HepG2 (cell line): ENCODE measurements around the gene FNDC7. TPM values are rescaled to one million over a fixed set of nuclear protein-coding genes. Genes with fewer than 3 reads are reported as not detected.

ENCODE experiments used
- ATF7 ChIP-seq, 2 experiments: fragments of 450-650 bp in 1 of 2; sonication (generic) in 1 of 2; formaldehyde crosslinking in 1 of 2; IDR thresholded peaks; 2 replicates each; pipeline versions ENCODE4 v1.4.0 to v1.6.1; 2016 to 2020; ENCODE audit warnings: antibody characterized with exemption in 1 of 2, mild to moderate bottlenecking in 1 of 2, missing genetic modification reagents in 1 of 2
- FOXC1 ChIP-seq: sonication (generic); formaldehyde crosslinking; IDR thresholded peaks from 2 replicates; pipeline ENCODE4 v1.8.0; 2022; ENCODE audit warnings: mild to moderate bottlenecking, missing genetic modification reagents, borderline replicate concordance
- FOXO1 ChIP-seq: sonication (generic); formaldehyde crosslinking; IDR thresholded peaks from 2 replicates; pipeline ENCODE4 v1.4.0; 2020; ENCODE audit warnings: missing genetic modification reagents
- GATA4 ChIP-seq: sonication (generic); IDR thresholded peaks from 2 replicates; pipeline ENCODE4 v1.6.1; 2016; ENCODE audit warnings: antibody characterized with exemption, low read depth, borderline replicate concordance
- GLI4 ChIP-seq: sonication (generic); formaldehyde crosslinking; IDR thresholded peaks from 2 replicates; pipeline ENCODE4 v1.5.1; 2020; ENCODE audit warnings: missing genetic modification reagents, mild to moderate bottlenecking, moderate library complexity, borderline replicate concordance
- HBP1 ChIP-seq: IDR thresholded peaks from 2 replicates; pipeline ENCODE4 v1.6.1; 2016; ENCODE audit warnings: low read depth, control low read depth
- HOXA9 ChIP-seq: sonication (generic); formaldehyde crosslinking; IDR thresholded peaks from 2 replicates; pipeline ENCODE4 v1.8.1; 2022; ENCODE audit warnings: missing genetic modification reagents, mild to moderate bottlenecking, moderate library complexity, borderline replicate concordance
- IKZF4 ChIP-seq: sonication (generic); formaldehyde crosslinking; IDR thresholded peaks from 2 replicates; pipeline ENCODE4 v1.5.1; 2020; ENCODE audit warnings: borderline replicate concordance, mild to moderate bottlenecking, low read depth, missing genetic modification reagents; ENCODE audit errors: not compliant biosample characterization
- KDM3A ChIP-seq: IDR thresholded peaks from 2 replicates; pipeline ENCODE4 v1.6.1; 2018; ENCODE audit warnings: low read depth, missing compliant biosample characterization
- KLF11 ChIP-seq: IDR thresholded peaks from 2 replicates; pipeline ENCODE4 v1.6.1; 2016; ENCODE audit warnings: missing compliant biosample characterization
- MLX ChIP-seq: IDR thresholded peaks from 2 replicates; pipeline ENCODE4 v1.6.1; 2016
- NFYC ChIP-seq: IDR thresholded peaks from 2 replicates; pipeline ENCODE4 v1.6.1; 2016; ENCODE audit warnings: missing genetic modification reagents, missing compliant biosample characterization
- RFX3 ChIP-seq: IDR thresholded peaks from 2 replicates; pipeline ENCODE4 v1.6.1; 2016; ENCODE audit warnings: missing biosample characterization, missing genetic modification reagents
- SAFB2 ChIP-seq: sonication (generic); formaldehyde crosslinking; IDR thresholded peaks from 2 replicates; pipeline ENCODE4 v1.5.1; 2020; ENCODE audit warnings: missing genetic modification reagents, low read depth, mild to moderate bottlenecking, borderline replicate concordance
- SNAPC5 ChIP-seq: sonication (generic); formaldehyde crosslinking; IDR thresholded peaks from 2 replicates; pipeline ENCODE4 v1.8.1; 2023; ENCODE audit warnings: mild to moderate bottlenecking, missing genetic modification reagents, borderline replicate concordance
- ZNF280B ChIP-seq: sonication (generic); formaldehyde crosslinking; IDR thresholded peaks from 2 replicates; pipeline ENCODE4 v1.5.0; 2020; ENCODE audit warnings: missing genetic modification reagents, mild to moderate bottlenecking, borderline replicate concordance
- ZNF362 ChIP-seq: sonication (generic); formaldehyde crosslinking; IDR thresholded peaks from 2 replicates; pipeline ENCODE4 v1.4.0; 2020; ENCODE audit warnings: missing genetic modification reagents, mild to moderate bottlenecking, borderline replicate concordance
- ZNF430 ChIP-seq: sonication (generic); formaldehyde crosslinking; IDR thresholded peaks from 2 replicates; pipeline ENCODE4 v1.9.0; 2021; ENCODE audit warnings: mild to moderate bottlenecking, missing genetic modification reagents
- ZNF468 ChIP-seq: sonication (generic); formaldehyde crosslinking; IDR thresholded peaks from 2 replicates; pipeline ENCODE4 v1.8.0; 2022; ENCODE audit warnings: mild to moderate bottlenecking, moderate library complexity, missing genetic modification reagents
- ZNF543 ChIP-seq: sonication (generic); formaldehyde crosslinking; IDR thresholded peaks from 2 replicates; pipeline ENCODE4 v1.4.0; 2020; ENCODE audit warnings: mild to moderate bottlenecking, missing genetic modification reagents
- ZNF784 ChIP-seq: sonication (generic); formaldehyde crosslinking; IDR thresholded peaks from 2 replicates; pipeline ENCODE4 v1.5.1; 2020; ENCODE audit warnings: missing genetic modification reagents, mild to moderate bottlenecking, borderline replicate concordance
- polyA plus RNA-seq, 8 experiments: library from polyadenylated mRNA; depleted of rRNA in 3 of 8; stranded (reverse) in 7 of 8; unstranded in 1 of 8; fragments of >200 nt; fragmentation: Illumina TruSeq in 4 of 8; extraction: Trizol in 4 of 8; gene quantifications; 2 replicates each; pipeline versions ENCODE4 v1.2.1 to v1.2.3, GENCODE V29; 2011 to 2016; ENCODE audit warnings: low read depth in 4 of 8, missing spikeins in 1 of 8, mixed read lengths in 1 of 8; ENCODE audit not compliant: insufficient read depth in 1 of 8
- total RNA-seq, 5 experiments: library from RNA; depleted of rRNA; stranded (reverse); fragments of >200 nt; fragmentation: Illumina TruSeq; extraction: Trizol; gene quantifications; 2 replicates each; pipeline ENCODE4 v1.2.3, GENCODE V29; 2016; ENCODE audit warnings: low read depth in 1 of 5
- TF ChIP-seq, protein P1 (sequence below): sonication (generic); formaldehyde crosslinking; IDR thresholded peaks from 2 replicates; pipeline ENCODE4 v1.4.0; 2020; ENCODE audit warnings: mild to moderate bottlenecking, missing genetic modification reagents

Gene FNDC7
- total and polyA plus RNA-seq, 2 of the 13 experiments (the other 11 are each of a cell fraction or from before 2014, with no cell fraction given), result 0.03 TPM; not detected in 1

- no peak; the same call in 1 of the 2 replicates for TF ChIP-seq ZNF280B
- TF ChIP-seq ZNF362, result 0 out of 2 replicates have a peak, but pooled peaks have one; percentile 36
- TF ChIP-seq SAFB2 (CRISPR knock-in tag), result no peak
- peak; percentile 71; the same call in 1 of the 2 replicates for TF ChIP-seq GLI4
- no peak for TF ChIP-seq ZNF543 (CRISPR knock-in tag)
- TF ChIP-seq SNAPC5, result no peak
- TF ChIP-seq MLX (CRISPR knock-in tag), result 0 out of 2 replicates have a peak, but pooled peaks have one; percentile 15
- TF ChIP-seq FOXO1 (CRISPR knock-in tag), result 0 out of 2 replicates have a peak, but pooled peaks have one; percentile 40
- peak; percentile 73; the same call in 1 of the 2 replicates for TF ChIP-seq FOXC1 (CRISPR knock-in tag)
- peak; percentile 90 for TF ChIP-seq ZNF784
- TF ChIP-seq GATA4, result peak; percentile 74; the same call in 1 of the 2 replicates
- TF ChIP-seq RFX3 (CRISPR knock-in tag), result 0 out of 2 replicates have a peak, but pooled peaks have one; percentile 28
- peak; percentile 72; the same call in 1 of the 2 replicates for TF ChIP-seq KDM3A (CRISPR knock-in tag)
- TF ChIP-seq ATF7 (IDR thresholded peaks at IDR 0.05), result peak; percentile 97
- peak; percentile 92 for TF ChIP-seq ATF7 (CRISPR knock-in tag; IDR thresholded peaks at IDR 0.05)
- TF ChIP-seq KLF11 (CRISPR knock-in tag), result no peak
- no peak for TF ChIP-seq HOXA9 (CRISPR knock-in tag)
- peak; percentile 49; the same call in 1 of the 2 replicates for TF ChIP-seq ZNF430
- peak; percentile 23; the same call in 1 of the 2 replicates for TF ChIP-seq NFYC (CRISPR knock-in tag)
- TF ChIP-seq, protein P1, sequence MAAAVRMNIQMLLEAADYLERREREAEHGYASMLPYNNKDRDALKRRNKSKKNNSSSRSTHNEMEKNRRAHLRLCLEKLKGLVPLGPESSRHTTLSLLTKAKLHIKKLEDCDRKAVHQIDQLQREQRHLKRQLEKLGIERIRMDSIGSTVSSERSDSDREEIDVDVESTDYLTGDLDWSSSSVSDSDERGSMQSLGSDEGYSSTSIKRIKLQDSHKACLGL (CRISPR knock-in tag), result no peak
- no peak for TF ChIP-seq ZNF468
- no peak for TF ChIP-seq HBP1
- TF ChIP-seq IKZF4 (CRISPR knock-in tag), result peak; percentile 64
These were observed 33.9 kb downstream of the FNDC7 start, which contains the start of gene STXBP3 (continued) for GRCh38 chr1:108746382-108747170.
